ENCODE data around the gene CDC73. TPM values are rescaled to one million over a fixed set of nuclear protein-coding genes. Genes with fewer than 3 reads are reported as not detected.

The CDC73 gene
- polyA plus RNA-seq (27.2 to 45.3 TPM (median 42.1 TPM) in 3 replicates), polyA minus RNA-seq (7.9 to 72.8 TPM (median 25.4 TPM) in 3 replicates)
- polyA plus RNA-seq (2011; ENCODE audit: low read depth): 54.4 TPM
- 30.4 and 52.7 TPM in 2 replicates for polyA plus RNA-seq (2011; cell fraction: cytosol; rRNA removed)
- polyA plus RNA-seq (2011; cell fraction: nucleus; rRNA removed): 30.3 and 51.8 TPM in 2 replicates
- 26.9 and 34.9 TPM in 2 replicates for polyA plus RNA-seq (2012; ENCODE audit: low replicate concordance)
- 35.9 TPM for polyA minus RNA-seq (2011; cell fraction: cytosol; rRNA and poly(A)+ RNA removed)
- polyA minus RNA-seq (2011; cell fraction: nucleus; rRNA and poly(A)+ RNA removed): 23.4 and 50.7 TPM in 2 replicates

GRCh38 chr1:193121616-193122593 is at the start of gene CDC73:
Gene CDC73 (plus strand): TSS chr1:193122031. CDS start chr1:193122201, 170 bp downstream.
- FAIRE-seq (peak; percentile 32), DNase-seq (ENCODE audit: low read depth, low spot score) (peak; percentile 64)
- TF ChIP-seq CTCF (optimal IDR thresholded peaks at IDR 0.05 in 1 of 3, IDR thresholded peaks at IDR 0.05 in 1 of 3, conservative IDR thresholded peaks at IDR 0.05 in 1 of 3; ENCODE audit: extremely low read depth in 1 of 3, insufficient read depth in 2 of 3, low read length in 3 of 3) (peak; percentile 68 to 94 (median 92)), EZH2 (IDR thresholded peaks at IDR 0.05; ENCODE audit: low read length) (no peak)
- Histone ChIP-seq H3K27me3 (ENCODE audit: control insufficient read depth, extremely low read depth, insufficient read depth, low read length) (no peaks in the 10 kb centered on the region), H3K9ac (ENCODE audit: control insufficient read depth, extremely low read depth, insufficient read depth, low read length) (peak within 1 kb of the TSS; percentile 96), H3K79me2 (ENCODE audit: control insufficient read depth, insufficient read depth, low read length) (peaks cover 44% of the 10 kb centered on the region), H3K27ac (ENCODE audit: control insufficient read depth, insufficient read depth, low read length) (peak within 1 kb of the TSS; percentile 94), H3K4me1 (ENCODE audit: control insufficient read depth, extremely low read depth, insufficient read depth, low read length) (peaks cover 13% of the 10 kb centered on the region), H3K9me1 (ENCODE audit: control insufficient read depth, extremely low read depth, insufficient read depth, low read length) (no peaks in the 10 kb centered on the region), H2AFZ (ENCODE audit: control insufficient read depth, low read length) (peak within 1 kb of the TSS; percentile 99), H3K36me3 (ENCODE audit: control insufficient read depth in 2 of 2, extremely low read depth in 1 of 2, insufficient read depth in 2 of 2, low read length in 2 of 2) (no peaks in the 10 kb centered on the region), H4K20me1 (ENCODE audit: control insufficient read depth, extremely low read depth, insufficient read depth, low read length) (no peaks in the 10 kb centered on the region), H3K4me2 (ENCODE audit: control insufficient read depth, extremely low read depth, insufficient read depth, low read depth, low read length) (peak within 1 kb of the TSS; percentile 79), H3K9me3 (ENCODE audit: control insufficient read depth, low read depth, low read length) (no peaks in the 10 kb centered on the region), H3K4me3 (ENCODE audit: control insufficient read depth in 2 of 3, extremely low read depth in 1 of 3, insufficient read depth in 2 of 3, low read depth in 1 of 3, low read length in 3 of 3) (peak within 1 kb of the TSS; percentile 74 to 91 (median 86))
- dilution Hi-C loops (cut with MboI; ENCODE audit: extremely low pct_ligation_motif_present, low sequenced_read_pairs): no loop called here

DNA sequence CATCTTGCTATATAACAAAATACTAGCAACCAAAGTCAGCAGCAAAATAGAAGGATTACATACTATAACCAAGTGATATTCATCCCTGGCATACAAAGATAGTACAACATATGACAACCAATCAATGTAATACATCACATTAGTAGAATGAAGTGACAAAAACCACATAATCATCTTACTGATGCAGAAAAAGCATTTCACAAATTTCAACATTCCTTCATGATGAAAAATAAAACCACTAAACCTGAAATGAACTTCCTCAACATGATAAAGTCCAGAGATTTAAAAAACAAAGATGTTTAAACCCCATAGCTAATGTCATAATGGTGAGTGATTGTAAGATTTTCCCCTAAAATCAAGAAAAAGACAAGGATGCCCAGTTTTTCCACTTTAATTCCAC is 43.8 kb upstream of the CDC73 start:
- H3K4me3 ChIP-seq (ENCODE audit: control insufficient read depth in 2 of 3, extremely low read depth in 1 of 3, insufficient read depth in 2 of 3, low read depth in 1 of 3, low read length in 3 of 3): no peak overlapping the region
- TF ChIP-seq CTCF (optimal IDR thresholded peaks at IDR 0.05 in 1 of 3, IDR thresholded peaks at IDR 0.05 in 1 of 3, conservative IDR thresholded peaks at IDR 0.05 in 1 of 3; ENCODE audit: extremely low read depth in 1 of 3, insufficient read depth in 2 of 3, low read length in 3 of 3): no peak
- no peak for TF ChIP-seq EZH2 (IDR thresholded peaks at IDR 0.05; ENCODE audit: low read length)
- dilution Hi-C loops (cut with MboI; ENCODE audit: extremely low pct_ligation_motif_present, low sequenced_read_pairs): no loop called here
- no peak overlapping the region for H3K4me2 ChIP-seq (ENCODE audit: control insufficient read depth, extremely low read depth, insufficient read depth, low read depth, low read length)
- no peaks in the 10 kb centered on the region for H3K4me1 ChIP-seq (ENCODE audit: control insufficient read depth, extremely low read depth, insufficient read depth, low read length)
- no peaks in the 10 kb centered on the region for H3K9me1 ChIP-seq (ENCODE audit: control insufficient read depth, extremely low read depth, insufficient read depth, low read length)
- FAIRE-seq: no peak
- DNase-seq (ENCODE audit: low read depth, low spot score): no peak
- H3K27ac ChIP-seq (ENCODE audit: control insufficient read depth, insufficient read depth, low read length): no peak overlapping the region
- peaks cover 3 to 11% of the 10 kb centered on the region in 2 experiments for H3K36me3 ChIP-seq (ENCODE audit: control insufficient read depth in 2 of 2, extremely low read depth in 1 of 2, insufficient read depth in 2 of 2, low read length in 2 of 2)
- no peaks in the 10 kb centered on the region for H3K9me3 ChIP-seq (ENCODE audit: control insufficient read depth, low read depth, low read length)
- no peaks in the 10 kb centered on the region for H4K20me1 ChIP-seq (ENCODE audit: control insufficient read depth, extremely low read depth, insufficient read depth, low read length)
- no peak overlapping the region for H3K9ac ChIP-seq (ENCODE audit: control insufficient read depth, extremely low read depth, insufficient read depth, low read length)
- no peak overlapping the region for H2AFZ ChIP-seq (ENCODE audit: control insufficient read depth, low read length)
- H3K27me3 ChIP-seq (ENCODE audit: control insufficient read depth, extremely low read depth, insufficient read depth, low read length): no peaks in the 10 kb centered on the region
- H3K79me2 ChIP-seq (ENCODE audit: control insufficient read depth, insufficient read depth, low read length): peaks cover 4% of the 10 kb centered on the region

All from keratinocyte (primary cell).